BE2C (cell line): ENCODE data around the gene KRTAP4-4.
"Not testable (repeated sequence)": the region's sequence is repeated elsewhere in the genome, so short reads cannot be mapped to it uniquely, and the experiment has no call there.

ENCODE experiments used
- DNase-seq: peaks from one replicate; pipeline ENCODE4 v3.0.0-alpha.2; 2020
- H3K27me3 ChIP-seq: fragments of 250-450 bp; sonication (Bioruptor Pico); 2 replicates; pipeline ENCODE4 v1.5.1; 2020; ENCODE audit warnings: mild to moderate bottlenecking
- H3K36me3 ChIP-seq: fragments of 250-450 bp; sonication (Bioruptor Pico); 2 replicates; pipeline ENCODE4 v1.5.1; 2020; ENCODE audit warnings: mild to moderate bottlenecking
- H3K4me1 ChIP-seq: fragments of 250-450 bp; sonication (Bioruptor Pico); 2 replicates; pipeline ENCODE4 v1.5.1; 2020
- H3K4me3 ChIP-seq: 2 replicates; pipeline ENCODE4 v1.5.1; 2011; ENCODE audit warnings: low read depth, low read length
- H3K9me3 ChIP-seq: fragments of 250-450 bp; sonication (Bioruptor Pico); 2 replicates; pipeline ENCODE4 v1.5.1; 2020
- TF ChIP-seq, protein P1 (sequence below): IDR thresholded peaks from 2 replicates; pipeline ENCODE4 v1.5.1; 2012; ENCODE audit warnings: mild to moderate bottlenecking, low read depth, low read length

KRTAP4-4 gene

DNA sequence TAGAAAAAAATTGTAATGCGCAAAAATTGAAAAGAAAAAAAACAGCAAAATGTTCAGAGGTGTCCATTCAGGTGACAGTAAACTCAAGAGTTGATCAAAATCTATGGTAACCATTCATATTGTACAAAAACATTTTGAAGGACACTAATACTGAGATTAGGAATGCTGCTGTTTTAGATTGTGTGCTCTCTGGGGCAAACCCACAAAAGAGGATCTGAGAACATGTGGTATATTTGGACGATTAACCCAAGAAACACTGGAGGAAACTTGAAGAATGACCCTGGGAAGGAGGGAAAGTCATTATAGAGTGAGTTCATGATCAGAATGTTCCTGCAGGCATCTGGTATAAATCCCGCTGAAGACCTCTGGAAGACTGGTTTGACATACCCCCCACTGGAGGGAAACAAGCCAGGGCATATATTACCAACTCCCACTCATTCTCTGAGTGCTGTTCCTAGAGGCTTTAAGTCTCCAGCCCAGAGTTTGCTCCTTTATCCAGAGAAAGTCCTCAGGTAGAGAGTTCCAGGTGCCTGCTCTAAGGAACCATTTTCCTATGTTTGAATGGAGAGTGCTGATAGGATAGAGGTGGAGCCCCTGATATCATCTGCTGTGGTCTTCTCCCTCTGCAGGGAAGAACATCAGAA is 16.3 kb upstream of the KRTAP4-4 start:
- Histone ChIP-seq H3K9me3 (no peaks in the 10 kb centered on the region), H3K36me3 (no peaks in the 10 kb centered on the region), H3K27me3 (peaks cover 44% of the 10 kb centered on the region), H3K4me3 (no peak overlapping the region), H3K4me1 (no peaks in the 10 kb centered on the region)
- no peak for DNase-seq
- TF ChIP-seq, protein P1, sequence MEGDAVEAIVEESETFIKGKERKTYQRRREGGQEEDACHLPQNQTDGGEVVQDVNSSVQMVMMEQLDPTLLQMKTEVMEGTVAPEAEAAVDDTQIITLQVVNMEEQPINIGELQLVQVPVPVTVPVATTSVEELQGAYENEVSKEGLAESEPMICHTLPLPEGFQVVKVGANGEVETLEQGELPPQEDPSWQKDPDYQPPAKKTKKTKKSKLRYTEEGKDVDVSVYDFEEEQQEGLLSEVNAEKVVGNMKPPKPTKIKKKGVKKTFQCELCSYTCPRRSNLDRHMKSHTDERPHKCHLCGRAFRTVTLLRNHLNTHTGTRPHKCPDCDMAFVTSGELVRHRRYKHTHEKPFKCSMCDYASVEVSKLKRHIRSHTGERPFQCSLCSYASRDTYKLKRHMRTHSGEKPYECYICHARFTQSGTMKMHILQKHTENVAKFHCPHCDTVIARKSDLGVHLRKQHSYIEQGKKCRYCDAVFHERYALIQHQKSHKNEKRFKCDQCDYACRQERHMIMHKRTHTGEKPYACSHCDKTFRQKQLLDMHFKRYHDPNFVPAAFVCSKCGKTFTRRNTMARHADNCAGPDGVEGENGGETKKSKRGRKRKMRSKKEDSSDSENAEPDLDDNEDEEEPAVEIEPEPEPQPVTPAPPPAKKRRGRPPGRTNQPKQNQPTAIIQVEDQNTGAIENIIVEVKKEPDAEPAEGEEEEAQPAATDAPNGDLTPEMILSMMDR: no peak

DNA sequence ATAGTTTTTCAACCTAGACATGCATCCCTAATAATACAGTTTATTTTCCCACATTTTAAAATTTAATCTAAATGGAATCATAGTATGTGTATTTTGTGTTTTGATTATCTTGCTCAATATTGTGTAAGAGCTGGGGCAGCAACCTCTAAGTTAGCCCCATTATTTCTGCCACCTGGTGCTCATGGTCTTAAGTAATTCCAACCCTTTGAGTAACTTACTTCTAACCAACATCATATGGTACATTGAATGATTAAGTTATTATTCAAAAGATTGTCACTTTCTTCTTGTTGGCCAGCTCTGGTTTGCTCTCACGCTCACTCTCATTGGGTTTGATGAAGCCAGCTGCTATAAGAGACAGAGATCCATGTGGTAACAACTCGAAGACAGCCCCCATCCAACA is 11.3 kb upstream of the KRTAP4-4 start:
- DNase-seq: no peak
- no peaks in the 10 kb centered on the region for H3K36me3 ChIP-seq
- H3K4me3 ChIP-seq: no peak overlapping the region
- no peaks in the 10 kb centered on the region; the same call in 1 of the 2 replicates for H3K9me3 ChIP-seq
- TF ChIP-seq, protein P1: no peak
- H3K4me1 ChIP-seq: no peaks in the 10 kb centered on the region
- H3K27me3 ChIP-seq: peaks cover 19% of the 10 kb centered on the region

DNA sequence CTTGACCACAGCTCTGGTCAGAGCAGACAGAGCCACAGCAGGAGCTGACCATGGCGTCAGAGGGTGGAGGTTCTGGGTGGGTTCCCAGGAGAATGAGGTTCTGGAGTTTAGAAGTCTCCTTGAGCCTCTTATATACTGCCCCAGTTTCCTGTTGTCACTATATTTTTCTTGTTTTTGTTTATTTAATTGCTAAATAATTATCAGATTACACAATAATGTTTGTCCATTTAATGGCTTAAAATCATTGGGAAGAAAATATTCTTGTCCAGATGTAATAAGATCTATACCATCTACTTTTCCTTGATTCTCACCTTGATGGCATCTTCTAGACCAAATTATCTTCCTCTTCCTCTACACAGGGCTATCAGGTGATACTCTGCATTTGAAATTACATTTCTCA is 7.6 kb upstream of the KRTAP4-4 start, which contains the start of gene KRTAP4-3:
TSS of gene KRTAP4-3 (minus strand) at position 101 of the 400 bp plus-strand sequence. CDS start at position 52, 49 bp downstream.
- TF ChIP-seq, protein P1: no peak
- no peaks in the 10 kb centered on the region; the same call in 1 of the 2 replicates for H3K27me3 ChIP-seq
- no peak for DNase-seq
- H3K36me3 ChIP-seq: no peaks in the 10 kb centered on the region
- no peak within 1 kb of the TSS for H3K4me3 ChIP-seq
- H3K9me3 ChIP-seq: no peaks in the 10 kb centered on the region; the same call in 1 of the 2 replicates
- no peaks in the 10 kb centered on the region for H3K4me1 ChIP-seq

DNA sequence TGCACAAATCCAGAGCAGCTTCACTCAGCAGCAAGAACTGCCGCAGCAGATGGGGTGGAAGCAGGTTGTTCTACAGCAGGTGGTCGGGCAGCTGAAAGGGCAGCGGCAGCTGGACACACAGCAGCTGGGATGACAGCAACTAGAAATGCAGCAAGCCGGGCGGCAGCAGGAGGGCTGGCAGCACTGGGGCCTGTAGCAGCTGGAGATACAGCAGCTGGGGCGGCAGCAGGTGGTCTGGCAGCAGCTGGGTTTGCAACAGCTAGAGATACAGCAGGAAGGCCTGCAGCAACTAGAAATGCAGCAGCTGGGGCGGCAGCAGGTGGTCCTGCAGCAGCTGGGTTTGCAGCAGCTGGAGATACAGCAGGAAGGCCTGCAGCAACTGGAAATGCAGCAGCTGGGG is 7.0 kb upstream of the KRTAP4-4 start:
- DNase-seq: peak; percentile 14
- Histone ChIP-seq H3K36me3 (no peaks in the 10 kb centered on the region), H3K9me3 (no peaks in the 10 kb centered on the region; the same call in 1 of the 2 replicates), H3K4me1 (no peaks in the 10 kb centered on the region), H3K27me3 (no peaks in the 10 kb centered on the region; the same call in 1 of the 2 replicates), H3K4me3 (no peak overlapping the region)
- TF ChIP-seq, protein P1: no peak

DNA sequence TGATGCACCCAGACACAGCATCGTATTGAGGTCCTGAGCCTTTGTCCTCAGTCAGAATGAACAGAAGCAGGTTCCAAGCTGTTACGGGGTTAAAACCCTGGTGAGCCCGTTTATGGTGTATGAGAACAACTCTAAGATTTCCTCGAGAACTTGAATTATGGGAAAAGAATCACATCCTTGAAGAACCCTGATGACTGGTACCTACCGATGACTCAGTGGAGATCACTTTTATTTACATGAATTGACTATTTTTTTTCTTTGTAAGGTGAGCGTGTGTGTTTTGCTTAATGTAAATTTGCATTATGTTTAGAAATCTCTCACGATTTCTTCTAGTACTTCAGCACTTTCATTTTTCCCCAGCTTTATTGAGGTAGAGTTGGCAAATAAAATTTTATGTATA is 3.3 kb upstream of the KRTAP4-4 start:
- H3K36me3 ChIP-seq: no peaks in the 10 kb centered on the region
- H3K4me3 ChIP-seq: no peak overlapping the region
- peaks cover 4% of the 10 kb centered on the region for H3K27me3 ChIP-seq
- H3K4me1 ChIP-seq: no peaks in the 10 kb centered on the region
- H3K9me3 ChIP-seq: no peaks in the 10 kb centered on the region; the same call in 1 of the 2 replicates
- no peak for DNase-seq
- TF ChIP-seq, protein P1: no peak

DNA sequence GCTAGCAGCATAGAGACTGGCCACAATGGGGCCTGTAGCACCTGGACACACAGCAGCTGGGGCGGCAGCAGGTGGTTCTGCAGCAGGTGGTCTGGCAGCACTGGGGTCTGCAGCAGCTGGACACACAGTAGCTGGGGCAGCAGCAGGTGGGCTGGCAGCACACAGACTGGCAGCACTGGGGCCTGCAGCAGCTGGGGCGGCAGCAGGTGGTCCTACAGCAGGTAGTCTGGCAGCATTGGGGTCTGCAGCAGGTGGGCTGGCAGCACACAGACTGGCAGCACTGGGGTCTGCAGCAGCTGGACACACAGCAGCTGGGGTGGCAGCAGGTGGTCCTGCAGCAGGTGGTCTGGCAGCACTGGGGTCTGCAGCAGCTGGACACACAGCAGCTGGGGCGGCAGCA is 358 bp downstream of the KRTAP4-4 start:
- not testable (repeated sequence) for H3K27me3 ChIP-seq, H3K4me1 ChIP-seq

More for the DNA sequence above, 358 bp downstream of the KRTAP4-4 start:
- DNase-seq, H3K4me3 ChIP-seq, H3K36me3 ChIP-seq, H3K9me3 ChIP-seq: not testable (repeated sequence)
